ENCODE results near the gene JUN. TPM values are rescaled to one million over a fixed set of nuclear protein-coding genes. Genes with fewer than 3 reads are reported as not detected.

The JUN gene
- polyA plus RNA-seq, 1 of the 3 experiments (the other 2 are of a cell fraction) = 66.5 TPM

- Histone ChIP-seq H3K27me3 (ENCODE audit: insufficient read depth) (no peaks in the 10 kb centered on the region), H4K20me1 (ENCODE audit: insufficient read depth) (no peaks in the 10 kb centered on the region), H3K4me2 (no peak overlapping the region), H3K27ac (ENCODE audit: low read depth in 2 of 2, low read length in 1 of 2) (no peak overlapping the region), H3K9me3 (no peaks in the 10 kb centered on the region), H3K9ac (no peak overlapping the region), H3K9me2 (no peaks in the 10 kb centered on the region), H3K79me2 (ENCODE audit: insufficient read depth) (no peaks in the 10 kb centered on the region), H3K36me3 (replicated peaks in 1 of 2; ENCODE audit: control insufficient read depth in 1 of 2, insufficient read depth in 2 of 2, low read length in 1 of 2) (no peaks in the 10 kb centered on the region), H3K4me1 (ENCODE audit: control insufficient read depth in 1 of 2, insufficient read depth in 2 of 2, low read depth in 1 of 2, low read length in 1 of 2) (no peaks in the 10 kb centered on the region; a peak in 2 of 4 replicates), H3F3A (replicated peaks; ENCODE audit: insufficient read depth) (no peaks in the 10 kb centered on the region), H3K4me3 (ENCODE audit: low read depth in 2 of 2, low read length in 1 of 2) (no peak overlapping the region), H2AFZ (ENCODE audit: low read depth) (no peak overlapping the region)
- WGBS (ENCODE audit: low lambda C conversion rate) = 93% methylated on average over 13 of the region's 14 CpGs
- DNase-seq = no peak
- TF ChIP-seq TCF12 (IDR thresholded peaks at IDR 0.05) = no peak
- TF ChIP-seq JUND (IDR thresholded peaks at IDR 0.05) = no peak
- TF ChIP-seq YY1 (IDR thresholded peaks at IDR 0.05; ENCODE audit: low read depth) = no peak
- TF ChIP-seq POLR2AphosphoS5 (IDR thresholded peaks at IDR 0.05; ENCODE audit: low read depth, low read length) = no peak
- CTCF ChIA-PET = interaction anchor here (0.6 to 7.4 kb wide), 8 partner anchors 27 to 1765 kb away, joined by 3 to 55 read pairs (median 4); no protein-coding TSS in a partner anchor
- POLR2A ChIA-PET = no interaction called here
These were observed 41.9 kb downstream of the JUN start for GRCh38 chr1:58741678-58742553.

GRCh38 chr1:58739856-58740466 is 43.9 kb downstream of the JUN start:
- 27% methylated on average over 3 of the region's 3 CpGs for WGBS (ENCODE audit: low lambda C conversion rate)
- Histone ChIP-seq H4K20me1 (ENCODE audit: insufficient read depth) (no peaks in the 10 kb centered on the region), H3K27ac (ENCODE audit: low read depth in 2 of 2, low read length in 1 of 2) (no peak overlapping the region), H3K4me2 (no peak overlapping the region), H3K79me2 (ENCODE audit: insufficient read depth) (no peaks in the 10 kb centered on the region), H3K9me2 (no peaks in the 10 kb centered on the region), H3K4me1 (ENCODE audit: control insufficient read depth in 1 of 2, insufficient read depth in 2 of 2, low read depth in 1 of 2, low read length in 1 of 2) (no peaks in the 10 kb centered on the region; a peak in 2 of 4 replicates), H3K36me3 (replicated peaks in 1 of 2; ENCODE audit: control insufficient read depth in 1 of 2, insufficient read depth in 2 of 2, low read length in 1 of 2) (no peaks in the 10 kb centered on the region), H3K9ac (no peak overlapping the region), H3K9me3 (no peaks in the 10 kb centered on the region), H2AFZ (ENCODE audit: low read depth) (0 out of 2 replicates have a peak overlapping the region, but pooled peaks have one; percentile 56), H3K4me3 (ENCODE audit: low read depth in 2 of 2, low read length in 1 of 2) (no peak overlapping the region; a peak in 1 of 4 replicates), H3F3A (replicated peaks; ENCODE audit: insufficient read depth) (no peaks in the 10 kb centered on the region), H3K27me3 (ENCODE audit: insufficient read depth) (no peaks in the 10 kb centered on the region)
- POLR2A ChIA-PET = no interaction called here
- CTCF ChIA-PET = interaction anchor here (0.6 to 7.4 kb wide), 14 partner anchors 9 to 1208 kb away, joined by 3 to 55 read pairs (median 4); no protein-coding TSS in a partner anchor
- peak; percentile 60 for DNase-seq
- no peak for TF ChIP-seq MEF2A (IDR thresholded peaks at IDR 0.05; ENCODE audit: borderline replicate concordance, low read depth)
- peak; percentile 88 for TF ChIP-seq SMC3 (IDR thresholded peaks at IDR 0.05; ENCODE audit: low read depth, low read length)
- TF ChIP-seq REST (IDR thresholded peaks at IDR 0.05; ENCODE audit: low read depth, low read length) = no peak
- no peak for TF ChIP-seq ELF1 (IDR thresholded peaks at IDR 0.05)
- TF ChIP-seq, protein P1, sequence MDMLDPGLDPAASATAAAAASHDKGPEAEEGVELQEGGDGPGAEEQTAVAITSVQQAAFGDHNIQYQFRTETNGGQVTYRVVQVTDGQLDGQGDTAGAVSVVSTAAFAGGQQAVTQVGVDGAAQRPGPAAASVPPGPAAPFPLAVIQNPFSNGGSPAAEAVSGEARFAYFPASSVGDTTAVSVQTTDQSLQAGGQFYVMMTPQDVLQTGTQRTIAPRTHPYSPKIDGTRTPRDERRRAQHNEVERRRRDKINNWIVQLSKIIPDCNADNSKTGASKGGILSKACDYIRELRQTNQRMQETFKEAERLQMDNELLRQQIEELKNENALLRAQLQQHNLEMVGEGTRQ (IDR thresholded peaks at IDR 0.05; ENCODE audit: borderline replicate concordance, low read depth, low read length) = no peak
- TF ChIP-seq FOXM1 (IDR thresholded peaks at IDR 0.05; ENCODE audit: low read depth) = no peak
- TF ChIP-seq NRF1 (IDR thresholded peaks at IDR 0.05; ENCODE audit: low read depth, low read length) = 0 out of 2 replicates have a peak, but pooled peaks have one; percentile 13
- TF ChIP-seq RCOR1 (IDR thresholded peaks at IDR 0.05; ENCODE audit: low read length) = no peak
- no peak for TF ChIP-seq EP300 (IDR thresholded peaks at IDR 0.05; ENCODE audit: borderline replicate concordance in 1 of 2, low read depth in 1 of 2, low read length in 1 of 2)
- no peak for TF ChIP-seq RFX5 (IDR thresholded peaks at IDR 0.05; ENCODE audit: low read length)
- TF ChIP-seq USF1 (IDR thresholded peaks at IDR 0.05; ENCODE audit: borderline replicate concordance, low read depth) = no peak
- TF ChIP-seq ZBTB33 (IDR thresholded peaks at IDR 0.05; ENCODE audit: borderline replicate concordance, low read depth) = no peak
- TF ChIP-seq GABPA (IDR thresholded peaks at IDR 0.05; ENCODE audit: low read depth) = no peak
- no peak for TF ChIP-seq PBX3 (IDR thresholded peaks at IDR 0.05)
- TF ChIP-seq JUND (IDR thresholded peaks at IDR 0.05) = no peak

Measured in SK-N-SH (cell line).